ENCODE measurements around the gene INPPL1.

Gene INPPL1

GRCh38 chr11:72233773-72234513, 9.4 kb downstream of the INPPL1 start:
- DNase-seq = no peak

GRCh38 chr11:72234514-72234830, 9.9 kb downstream of the INPPL1 start:
- no peak for DNase-seq

GRCh38 chr11:72234920-72235319, 10.4 kb downstream of the INPPL1 start:
- no peak for DNase-seq

GRCh38 chr11:72235351-72236057, 10.9 kb downstream of the INPPL1 start:
- DNase-seq = no peak

- no peak for DNase-seq
Measured at GRCh38 chr11:72236083-72236697, 11.6 kb downstream of the INPPL1 start.

DNA sequence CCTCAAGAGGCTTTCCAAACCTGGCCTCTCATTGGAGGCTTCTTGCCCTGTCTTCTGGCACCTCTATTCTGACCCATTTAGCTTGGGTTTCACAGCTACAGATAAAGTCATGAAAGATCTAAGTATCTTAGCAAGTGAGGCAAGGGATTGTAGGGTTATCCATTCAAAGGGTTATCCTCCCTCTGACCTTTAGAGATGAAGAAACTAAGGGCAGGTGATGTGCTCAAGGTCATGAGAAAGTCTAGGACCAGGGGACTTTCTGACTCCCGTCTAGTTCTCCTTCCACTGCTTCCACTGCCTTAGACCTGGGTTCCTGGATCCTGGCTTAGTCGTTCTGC, 12.2 kb downstream of the INPPL1 start:
- no peak for DNase-seq

DNA sequence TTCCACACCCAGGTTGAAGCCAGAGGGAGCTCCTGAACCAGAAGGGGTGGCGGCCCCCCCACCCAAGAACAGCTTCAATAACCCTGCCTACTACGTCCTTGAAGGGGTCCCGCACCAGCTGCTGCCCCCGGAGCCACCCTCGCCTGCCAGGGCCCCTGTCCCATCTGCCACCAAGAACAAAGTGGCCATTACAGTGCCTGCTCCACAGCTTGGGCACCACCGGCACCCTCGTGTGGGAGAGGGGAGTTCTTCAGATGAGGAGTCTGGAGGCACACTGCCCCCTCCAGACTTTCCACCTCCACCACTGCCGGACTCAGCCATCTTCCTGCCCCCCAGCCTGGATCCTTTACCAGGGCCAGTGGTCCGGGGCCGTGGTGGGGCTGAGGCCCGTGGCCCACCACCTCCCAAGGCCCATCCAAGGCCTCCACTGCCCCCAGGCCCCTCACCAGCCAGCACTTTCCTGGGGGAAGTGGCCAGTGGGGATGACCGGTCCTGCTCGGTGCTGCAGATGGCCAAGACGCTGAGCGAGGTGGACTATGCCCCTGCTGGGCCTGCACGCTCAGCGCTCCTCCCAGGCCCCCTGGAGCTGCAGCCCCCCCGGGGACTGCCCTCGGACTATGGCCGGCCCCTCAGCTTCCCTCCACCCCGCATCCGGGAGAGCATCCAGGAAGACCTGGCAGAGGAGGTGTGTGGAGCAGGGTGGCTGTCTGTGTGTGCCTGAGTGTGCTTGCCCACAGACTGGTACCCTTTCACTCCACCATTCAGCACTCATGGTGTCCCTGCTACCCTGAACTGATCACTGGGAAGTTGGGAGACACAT, 12.8 kb downstream of the INPPL1 start:
- no peak for DNase-seq

GRCh38 chr11:72238040-72238450, 13.5 kb downstream of the INPPL1 start:
- DNase-seq = no peak

- no peak for DNase-seq
Measured at GRCh38 chr11:72238492-72239312, 14.1 kb downstream of the INPPL1 start.

- DNase-seq = no peak
Measured at GRCh38 chr11:72239313-72239848, 14.8 kb downstream of the INPPL1 start.

- DNase-seq = no peak
Measured at GRCh38 chr11:72239849-72240460, 15.4 kb downstream of the INPPL1 start.

DNA sequence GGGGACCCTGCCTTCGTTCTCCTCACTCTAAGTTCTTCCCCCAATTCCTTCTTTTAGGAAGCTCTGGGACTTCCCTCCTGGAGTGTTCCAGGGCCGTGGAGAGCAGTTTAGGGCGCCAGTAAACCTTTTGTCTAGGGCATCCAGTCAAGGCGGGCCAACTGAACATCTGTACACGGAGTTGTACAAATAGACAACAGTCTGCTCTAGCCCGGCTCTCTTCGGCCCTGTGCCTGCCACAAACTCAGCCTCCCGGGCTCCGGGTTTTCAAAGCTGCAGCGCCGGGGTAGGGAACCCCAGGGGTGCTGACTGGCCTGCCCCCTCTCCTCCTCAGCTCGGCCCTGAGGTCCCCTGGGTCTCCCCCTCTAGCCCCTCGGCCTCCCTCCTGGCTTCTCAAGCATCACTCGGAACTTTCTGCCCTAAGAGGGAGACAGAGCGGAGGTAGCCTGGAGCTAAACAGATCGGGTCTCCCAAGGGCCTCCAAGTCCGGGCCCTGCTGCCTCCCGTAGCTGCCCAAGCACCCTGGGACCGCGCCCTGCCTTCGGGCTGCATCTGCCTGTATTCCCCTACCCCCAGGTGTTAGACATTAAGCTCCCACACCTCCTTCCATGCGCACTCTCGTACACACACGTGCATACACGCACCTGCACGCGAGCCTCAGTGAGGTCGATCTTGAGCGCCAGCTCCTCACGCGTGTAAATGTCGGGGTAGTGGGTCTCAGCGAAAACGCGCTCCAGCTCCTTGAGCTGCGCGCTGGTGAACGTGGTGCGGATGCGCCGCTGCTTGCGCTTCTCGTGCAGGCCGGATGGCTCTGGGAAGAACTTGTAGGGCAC, 16.1 kb downstream of the INPPL1 start:
- no peak for DNase-seq

- no peak for DNase-seq
Measured at GRCh38 chr11:72241291-72241781, 16.8 kb downstream of the INPPL1 start.

- no peak for DNase-seq
Measured at GRCh38 chr11:72242141-72242540, 17.6 kb downstream of the INPPL1 start.

DNA sequence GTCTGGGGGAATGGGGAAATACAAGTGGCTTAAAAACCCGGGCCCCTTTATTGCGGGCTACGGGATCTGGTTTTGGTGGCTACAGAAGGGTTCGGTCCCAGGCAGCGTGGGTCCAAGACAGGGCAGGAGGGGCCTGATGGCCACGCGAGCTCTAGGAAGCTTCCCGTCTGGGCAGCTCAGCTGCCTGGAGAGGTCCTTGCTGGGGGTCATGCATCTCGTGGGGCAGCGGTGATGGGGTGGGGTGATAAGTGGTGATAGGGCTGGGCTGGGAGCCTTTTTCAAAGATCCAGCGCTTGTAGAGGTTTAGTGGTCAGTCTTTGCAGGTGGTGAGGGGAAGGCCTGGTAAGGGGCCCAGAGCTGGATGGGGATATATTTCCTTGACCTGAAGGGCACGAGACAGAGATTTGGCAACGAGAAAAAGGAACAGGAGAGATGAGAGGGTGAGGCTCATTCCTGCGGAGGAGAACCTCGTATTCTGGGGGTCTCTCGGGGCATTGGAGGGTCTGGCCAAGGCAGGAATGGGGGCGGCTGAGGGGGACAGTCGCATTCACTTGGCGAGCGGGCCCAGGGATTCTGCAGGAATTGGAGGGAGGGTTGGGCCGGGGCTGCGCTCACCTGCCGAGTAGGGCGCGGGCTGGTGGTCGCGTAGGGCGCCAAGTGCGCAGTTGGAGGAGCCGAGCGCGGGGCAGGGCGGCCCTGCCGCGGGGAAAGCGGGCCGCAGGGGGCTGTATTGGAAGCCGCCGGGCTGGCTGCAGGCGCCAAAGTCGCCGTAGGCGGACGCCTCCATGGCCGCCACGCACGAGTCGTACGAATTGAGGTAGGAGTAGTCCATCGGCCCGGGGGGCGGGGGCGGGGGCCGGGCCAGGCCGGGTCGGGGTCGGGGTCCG, 18.8 kb downstream of the INPPL1 start:
- no peak for DNase-seq

GRCh38 chr11:72244060-72244360, 19.4 kb downstream of the INPPL1 start, which contains the start of gene PHOX2A:
PHOX2A (minus strand) TSS chr11:72244176; CDS start chr11:72244004, 172 bp downstream.
- DNase-seq = no peak

DNA sequence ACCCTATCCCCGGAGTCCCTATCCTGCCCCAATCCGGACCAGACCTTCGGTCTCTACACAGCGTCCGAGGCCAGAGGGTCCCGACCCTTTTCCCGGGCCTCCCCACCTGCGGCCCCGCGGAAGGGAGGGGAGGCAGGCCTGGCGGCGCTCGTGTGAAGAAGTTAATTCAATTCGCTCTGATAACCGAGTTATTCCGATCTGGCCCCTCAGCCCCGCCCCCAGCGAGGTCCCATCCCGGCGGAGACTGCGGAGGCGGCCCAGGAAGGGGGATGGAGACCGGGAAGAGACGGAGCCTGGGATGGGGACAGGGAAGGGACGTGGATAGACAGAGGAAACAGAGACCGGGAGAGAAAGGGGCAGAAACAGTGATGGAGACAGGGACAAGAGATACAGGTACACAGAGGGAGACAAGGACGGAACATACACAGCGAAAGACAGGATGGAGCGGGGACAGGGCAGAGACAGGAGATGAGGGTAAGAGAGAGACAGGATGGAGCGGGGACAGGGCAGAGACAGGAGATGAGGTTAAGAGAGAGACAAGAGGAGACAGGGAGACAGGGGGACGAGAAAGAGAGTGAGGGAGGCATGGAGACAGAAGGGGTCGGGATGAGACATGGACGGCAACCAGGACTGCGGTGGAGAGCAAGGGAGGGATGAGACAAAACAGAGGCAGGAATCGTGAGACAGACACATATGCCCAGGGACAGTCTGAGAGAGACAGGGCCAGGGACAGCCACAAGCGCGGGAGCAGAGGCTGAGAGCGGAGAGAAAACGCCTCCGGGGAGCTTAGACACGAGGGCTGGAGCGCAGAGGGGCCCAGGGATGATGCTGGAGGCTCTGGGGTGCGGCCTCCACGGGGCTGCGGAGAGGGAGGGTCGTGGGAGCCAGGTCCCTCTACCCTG, 20.0 kb downstream of the INPPL1 start:
- no peak for DNase-seq

DNA sequence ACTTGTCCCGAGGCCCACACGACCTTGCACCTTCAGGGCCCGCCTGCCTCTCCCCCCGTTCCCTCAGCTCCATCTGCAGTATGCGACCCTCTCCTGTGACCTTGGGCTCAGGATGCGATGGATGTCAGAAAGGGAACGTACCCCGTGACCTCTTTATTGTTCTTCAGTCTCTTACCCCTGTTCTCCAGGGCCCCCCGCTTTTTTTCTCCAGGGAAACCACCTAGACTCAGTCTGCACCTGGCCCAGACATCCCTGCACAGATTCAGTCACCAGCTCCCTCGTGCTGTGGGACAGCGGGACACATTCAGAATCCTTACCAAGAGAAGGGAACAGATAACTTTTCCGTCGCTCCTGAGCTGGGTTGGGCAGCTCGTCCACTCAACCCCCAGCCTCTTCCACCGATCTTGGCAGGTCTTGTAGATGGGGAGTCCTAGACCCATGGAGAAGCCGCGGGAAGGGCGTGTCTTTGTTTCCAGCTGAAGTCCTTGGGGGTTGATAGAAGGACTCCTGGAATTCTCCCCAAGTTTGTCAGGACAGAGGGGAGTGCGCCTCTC, 20.8 kb downstream of the INPPL1 start:
- no peak for DNase-seq

All from cerebellar nuclear complex (tissue), 1 donor.